ENCODE data around the gene DZIP1. TPM values are rescaled to one million over a fixed set of nuclear protein-coding genes. Genes with fewer than 3 reads are reported as not detected.
A peak's percentile ranks its signal among the peaks of the same experiment; 100 is the strongest.
"Not testable (repeated sequence)": the region's sequence is repeated elsewhere in the genome, so short reads cannot be mapped to it uniquely, and the experiment has no call there.

DZIP1 gene
- polyA plus RNA-seq, 1 experiment: 11.4 TPM

DNA sequence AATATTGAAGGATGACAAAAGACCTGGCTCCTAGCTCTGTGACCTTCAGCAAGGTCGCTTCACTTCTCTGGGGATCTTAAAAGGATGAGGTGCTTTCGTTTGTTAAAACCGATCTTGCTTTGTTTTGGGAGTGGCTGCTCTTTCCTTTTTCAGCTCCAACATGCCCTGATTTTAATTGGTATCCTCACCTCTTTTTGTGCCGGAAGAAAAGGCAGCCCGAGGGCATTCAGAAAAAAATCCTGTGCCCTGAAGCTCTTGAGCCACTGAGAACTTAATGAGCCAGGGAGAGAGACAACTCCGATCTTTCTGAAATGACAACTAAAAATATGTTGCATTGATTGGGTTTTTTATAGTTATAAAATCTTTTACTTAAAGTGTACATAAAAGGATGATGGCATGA is 72.6 kb downstream of the DZIP1 start:
- POLR2A ChIA-PET: no interaction called here
- Histone ChIP-seq H3K36me3 (ENCODE audit: control insufficient read depth, insufficient read depth, low read length) (peaks cover 4% of the 10 kb centered on the region), H3K4me3 (ENCODE audit: low read depth, low read length) (no peak overlapping the region), H3K27me3 (ENCODE audit: control insufficient read depth, insufficient read depth, low read length) (no peaks in the 10 kb centered on the region)
- DNase-seq (ENCODE audit: low read depth): no peak
- TF ChIP-seq, protein P1, sequence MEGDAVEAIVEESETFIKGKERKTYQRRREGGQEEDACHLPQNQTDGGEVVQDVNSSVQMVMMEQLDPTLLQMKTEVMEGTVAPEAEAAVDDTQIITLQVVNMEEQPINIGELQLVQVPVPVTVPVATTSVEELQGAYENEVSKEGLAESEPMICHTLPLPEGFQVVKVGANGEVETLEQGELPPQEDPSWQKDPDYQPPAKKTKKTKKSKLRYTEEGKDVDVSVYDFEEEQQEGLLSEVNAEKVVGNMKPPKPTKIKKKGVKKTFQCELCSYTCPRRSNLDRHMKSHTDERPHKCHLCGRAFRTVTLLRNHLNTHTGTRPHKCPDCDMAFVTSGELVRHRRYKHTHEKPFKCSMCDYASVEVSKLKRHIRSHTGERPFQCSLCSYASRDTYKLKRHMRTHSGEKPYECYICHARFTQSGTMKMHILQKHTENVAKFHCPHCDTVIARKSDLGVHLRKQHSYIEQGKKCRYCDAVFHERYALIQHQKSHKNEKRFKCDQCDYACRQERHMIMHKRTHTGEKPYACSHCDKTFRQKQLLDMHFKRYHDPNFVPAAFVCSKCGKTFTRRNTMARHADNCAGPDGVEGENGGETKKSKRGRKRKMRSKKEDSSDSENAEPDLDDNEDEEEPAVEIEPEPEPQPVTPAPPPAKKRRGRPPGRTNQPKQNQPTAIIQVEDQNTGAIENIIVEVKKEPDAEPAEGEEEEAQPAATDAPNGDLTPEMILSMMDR (IDR thresholded peaks at IDR 0.05; ENCODE audit: insufficient read depth, low read depth, low read length): no peak
- CTCF ChIA-PET: interaction anchor here (1.4 kb wide), 1 partner anchor 35 kb away, joined by 4 read pairs; no protein-coding TSS in a partner anchor

DNA sequence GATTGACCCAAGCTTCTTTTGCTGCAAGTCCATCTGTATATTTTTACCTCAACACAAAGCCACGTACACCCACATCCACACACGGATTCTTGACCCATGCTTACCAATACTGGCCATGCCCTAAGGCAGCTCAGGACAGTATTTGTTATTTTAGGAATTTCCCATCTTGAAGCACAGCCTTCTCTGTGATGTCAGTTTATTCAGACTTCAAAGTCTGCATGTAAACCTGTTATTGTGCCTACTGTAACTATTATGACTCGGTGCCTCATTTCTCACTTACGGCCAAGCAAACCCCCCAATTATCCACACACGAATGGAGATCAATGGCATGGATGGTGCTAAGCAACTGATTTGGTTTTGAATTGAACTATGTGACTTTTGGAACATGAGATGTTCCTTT is 74.5 kb downstream of the DZIP1 start:
- DNase-seq (ENCODE audit: low read depth): no peak
- Histone ChIP-seq H3K36me3 (ENCODE audit: control insufficient read depth, insufficient read depth, low read length) (no peaks in the 10 kb centered on the region), H3K4me3 (ENCODE audit: low read depth, low read length) (no peak overlapping the region), H3K27me3 (ENCODE audit: control insufficient read depth, insufficient read depth, low read length) (no peaks in the 10 kb centered on the region)
- ChIA-PET CTCF (no interaction called here), POLR2A (no interaction called here)
- TF ChIP-seq, protein P1 (IDR thresholded peaks at IDR 0.05; ENCODE audit: insufficient read depth, low read depth, low read length): no peak

DNA sequence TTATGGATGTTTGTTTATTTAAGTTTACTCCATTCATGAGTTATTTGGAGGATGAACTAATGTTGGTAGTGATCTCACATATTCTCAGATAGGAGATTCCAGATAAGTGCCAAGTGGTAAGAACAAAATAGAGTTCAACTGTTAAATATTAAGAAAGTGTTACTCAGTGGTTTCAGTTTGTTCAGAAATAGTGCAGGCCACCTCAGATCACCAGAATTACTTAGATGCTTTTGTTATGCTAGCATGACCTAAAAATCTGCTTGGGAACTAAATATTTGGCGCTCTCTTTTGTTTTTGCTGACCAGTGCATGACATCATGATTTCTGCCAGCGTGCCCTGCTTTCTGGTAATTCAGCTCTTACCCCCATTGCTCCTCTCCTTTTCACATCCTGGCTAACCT is 76.4 kb downstream of the DZIP1 start:
- TF ChIP-seq, protein P1 (IDR thresholded peaks at IDR 0.05; ENCODE audit: insufficient read depth, low read depth, low read length): no peak
- POLR2A ChIA-PET: no interaction called here
- Histone ChIP-seq H3K27me3 (ENCODE audit: control insufficient read depth, insufficient read depth, low read length) (no peaks in the 10 kb centered on the region), H3K36me3 (ENCODE audit: control insufficient read depth, insufficient read depth, low read length) (no peaks in the 10 kb centered on the region), H3K4me3 (ENCODE audit: low read depth, low read length) (no peak overlapping the region)
- DNase-seq (ENCODE audit: low read depth): no peak
- CTCF ChIA-PET: no interaction called here

DNA sequence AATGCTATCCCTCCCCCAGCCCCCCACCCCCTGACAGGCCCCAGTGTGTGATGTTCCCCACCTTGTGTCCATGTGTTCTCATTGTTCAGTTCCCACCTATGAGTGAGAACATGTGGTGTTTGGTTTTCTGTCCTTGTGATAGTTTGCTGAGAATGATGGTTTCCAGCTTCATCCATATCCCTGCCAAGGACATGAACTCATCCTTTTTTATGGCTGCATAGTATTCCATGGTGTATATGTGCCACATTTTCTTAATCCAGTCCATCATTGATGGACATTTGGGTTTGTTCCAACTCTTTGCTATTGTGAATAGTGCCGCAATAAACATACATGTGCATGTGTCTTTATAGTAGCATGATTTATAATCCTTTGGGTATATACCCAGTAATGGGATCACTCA is 78.7 kb downstream of the DZIP1 start:
- H3K4me3 ChIP-seq (ENCODE audit: low read depth, low read length); DNase-seq (ENCODE audit: low read depth); POLR2A ChIA-PET; H3K36me3 ChIP-seq (ENCODE audit: control insufficient read depth, insufficient read depth, low read length); H3K27me3 ChIP-seq (ENCODE audit: control insufficient read depth, insufficient read depth, low read length): not testable (repeated sequence)
- CTCF ChIA-PET: interaction anchor here (0.6 kb wide), 1 partner anchor 9 kb away, joined by 3 read pairs; no protein-coding TSS in a partner anchor

DNA sequence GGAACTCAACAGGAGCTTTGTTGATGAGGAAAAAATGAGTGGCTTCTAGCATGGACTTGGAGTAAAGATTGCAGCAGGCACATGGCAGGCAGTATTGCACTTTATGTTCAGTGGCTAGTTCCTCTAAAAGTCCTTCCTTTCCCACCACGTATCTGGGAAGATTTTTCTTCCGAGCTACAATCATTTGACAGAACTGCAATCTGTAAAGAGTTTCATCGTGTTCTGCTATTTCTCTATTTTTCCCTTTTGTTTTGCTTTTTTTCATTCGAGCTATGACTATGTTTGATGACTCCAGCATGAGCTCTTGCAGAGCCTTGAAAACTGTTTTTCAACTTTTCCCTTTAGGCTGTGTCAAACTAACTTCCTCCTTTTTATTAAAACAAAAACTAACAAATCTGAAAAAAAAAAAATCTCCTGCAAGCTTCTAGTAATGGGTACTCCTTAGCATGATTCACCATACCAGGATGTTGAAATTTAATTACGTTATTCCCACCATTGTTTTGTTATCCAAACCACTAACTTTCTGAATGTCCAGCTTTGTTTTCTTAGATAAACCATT is 79.7 kb downstream of the DZIP1 start:
- Histone ChIP-seq H3K27me3 (ENCODE audit: control insufficient read depth, insufficient read depth, low read length) (peaks cover 1% of the 10 kb centered on the region; the same call in 1 of the 2 replicates), H3K4me3 (ENCODE audit: low read depth, low read length) (no peak overlapping the region), H3K36me3 (ENCODE audit: control insufficient read depth, insufficient read depth, low read length) (no peaks in the 10 kb centered on the region)
- ChIA-PET POLR2A (interaction anchor here (0.6 kb wide), 1 partner anchor 8 kb away, joined by 4 read pairs; no protein-coding TSS in a partner anchor), CTCF (interaction anchor here (0.6 to 1.2 kb wide), 4 partner anchors 10 to 386 kb away, joined by 3 to 4 read pairs (median 3); no protein-coding TSS in a partner anchor)
- DNase-seq (ENCODE audit: low read depth): peak; percentile 10
- TF ChIP-seq, protein P1 (IDR thresholded peaks at IDR 0.05; ENCODE audit: insufficient read depth, low read depth, low read length): no peak

DNA sequence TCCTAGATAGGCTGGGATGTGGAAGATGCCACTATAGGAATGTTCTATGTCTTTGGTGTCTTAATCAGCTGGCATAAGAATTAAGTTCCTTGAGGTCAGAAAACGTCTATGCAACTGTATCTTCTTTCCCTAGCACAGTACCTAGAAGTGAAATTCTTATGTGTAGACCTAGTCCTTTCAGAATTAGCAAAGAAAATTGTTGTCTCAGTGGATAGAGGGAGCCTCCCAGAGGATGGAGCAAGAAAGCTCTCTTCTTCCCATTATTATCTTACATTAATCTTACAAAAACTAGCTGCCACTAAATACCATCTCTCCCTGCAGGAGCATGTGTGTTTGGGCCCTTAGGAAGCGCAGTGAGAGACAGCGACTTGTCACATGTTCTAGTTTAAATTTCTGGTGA is 80.4 kb downstream of the DZIP1 start:
- Histone ChIP-seq H3K27me3 (ENCODE audit: control insufficient read depth, insufficient read depth, low read length) (peaks cover 3% of the 10 kb centered on the region; the same call in 1 of the 2 replicates), H3K4me3 (ENCODE audit: low read depth, low read length) (no peak overlapping the region), H3K36me3 (ENCODE audit: control insufficient read depth, insufficient read depth, low read length) (no peaks in the 10 kb centered on the region)
- ChIA-PET POLR2A (no interaction called here), CTCF (interaction anchor here (1.2 kb wide), 1 partner anchor 28 kb away, joined by 3 read pairs; no protein-coding TSS in a partner anchor)
- TF ChIP-seq, protein P1 (IDR thresholded peaks at IDR 0.05; ENCODE audit: insufficient read depth, low read depth, low read length): no peak
- DNase-seq (ENCODE audit: low read depth): no peak
